GM12878 (cell line): ENCODE measurements around the gene MEN1. TPM values are rescaled to one million over a fixed set of nuclear protein-coding genes. Genes with fewer than 3 reads are reported as not detected.

Experiments used
- ATAC-seq: fragments of 200-7000 bp; cut with Tn5 transposase; 3 replicates; pipeline ENCODE4 v1.9.1; 2020; ENCODE audit warnings: mild to moderate bottlenecking, moderate library complexity
- BruUV-seq: library from RNA; stranded (reverse); fragments of 400-500 nt; replicated peaks from 2 replicates; lab custom pipeline; 2021; lab: Mats Ljungman, UMichigan
- CTCF ChIA-PET: fragments of 300-600 bp; sonication (Branson Sonifier 250); formaldehyde crosslinking; extraction: SDS; loops from one replicate; lab custom pipeline; 2021; ENCODE audit warnings: inconsistent platforms; lab: Yijun Ruan, JAX
- POLR2A ChIA-PET: fragments of 350-600 bp; formaldehyde crosslinking; extraction: SDS; loops from one replicate; lab custom pipeline; 2021; ENCODE audit warnings: inconsistent platforms; lab: Charles Lee
- RAD21 ChIA-PET: fragments of 300-600 bp; sonication (Branson Sonifier 250); formaldehyde crosslinking; loops from one replicate; lab custom pipeline; 2023; ENCODE audit warnings: antibody characterized with exemption; ENCODE audit not compliant: unreplicated experiment; lab: Charles Lee
- SMC1A ChIA-PET: fragments of 300-600 bp; sonication (Branson Sonifier 250); formaldehyde crosslinking; loops from one replicate; lab custom pipeline; 2023; ENCODE audit not compliant: unreplicated experiment, uncharacterized antibody; lab: Charles Lee
- DNase-seq: peaks from one replicate; pipeline ENCODE4 v3.0.0-alpha.2; 2011; ENCODE audit warnings: low read depth, low spot score
- FAIRE-seq: peaks from 3 replicates; lab custom pipeline; 2011; peaks lifted over from hg19 to GRCh38; lab: Jason Lieb, UNC
- H2AFZ ChIP-seq: 2 replicates; pipeline ENCODE4 v1.6.0; 2011; ENCODE audit warnings: low read depth, low read length, control low read depth; ENCODE audit not compliant: control insufficient read depth
- H3K27ac ChIP-seq: 2 replicates; pipeline ENCODE4 v1.5.1; 2011; ENCODE audit warnings: control low read depth; ENCODE audit not compliant: control insufficient read depth, insufficient read depth
- H3K27me3 ChIP-seq, 2 experiments: replicated peaks in 1 of 2; 2 replicates each; pipeline versions ENCODE4 v1.6.0 to v1.6.1; 2011; ENCODE audit warnings: low read length in 1 of 2; ENCODE audit not compliant: control insufficient read depth in 2 of 2, insufficient read depth in 2 of 2
- H3K36me3 ChIP-seq, 2 experiments: 2 replicates each; pipeline ENCODE4 v1.5.1; 2011; ENCODE audit warnings: low read length in 1 of 2; ENCODE audit not compliant: control insufficient read depth in 2 of 2, insufficient read depth in 2 of 2
- H3K4me1 ChIP-seq: 2 replicates; pipeline ENCODE4 v1.6.1; 2011; ENCODE audit warnings: mild to moderate bottlenecking, low read length, moderate library complexity, mixed read lengths; ENCODE audit not compliant: control insufficient read depth, insufficient read depth
- H3K4me2 ChIP-seq: 2 replicates; pipeline ENCODE4 v1.6.0; 2011; ENCODE audit warnings: control low read depth; ENCODE audit not compliant: control insufficient read depth, insufficient read depth
- H3K4me3 ChIP-seq: fragments of 200-600 bp; sonication (generic); 2 replicates; pipeline ENCODE4 v1.5.1; 2016
- H3K79me2 ChIP-seq: 2 replicates; pipeline ENCODE4 v1.6.0; 2011; ENCODE audit warnings: low read length; ENCODE audit not compliant: control insufficient read depth, insufficient read depth
- H3K9ac ChIP-seq: 2 replicates; pipeline ENCODE4 v1.8.0; 2011; ENCODE audit warnings: low read length, control low read depth, mixed read lengths; ENCODE audit not compliant: control insufficient read depth, insufficient read depth
- H3K9me3 ChIP-seq: replicated peaks from 3 replicates; pipeline ENCODE4 v1.5.1; 2011; ENCODE audit warnings: mild to moderate bottlenecking, low read length; ENCODE audit not compliant: control insufficient read depth, insufficient read depth
- H4K20me1 ChIP-seq: 2 replicates; pipeline ENCODE4 v1.6.0; 2011; ENCODE audit not compliant: control insufficient read depth, insufficient read depth
- E4F1 ChIP-seq: fragments of 450-650 bp; IDR thresholded peaks from 2 replicates; pipeline ENCODE4 v1.6.1; 2018; ENCODE audit warnings: borderline replicate concordance, mild to moderate bottlenecking; ENCODE audit not compliant: partially characterized antibody
- EGR1 ChIP-seq, 2 experiments: IDR thresholded peaks; 1 replicate in 1 of 2; 2 replicates in 1 of 2; pipeline ENCODE4 v1.6.1; 2011 to 2012; ENCODE audit warnings: low read depth in 2 of 2, low read length in 2 of 2, borderline replicate concordance in 1 of 2, mild to moderate bottlenecking in 1 of 2, moderate library complexity in 1 of 2
- IRF3 ChIP-seq: fragments of 450-650 bp; IDR thresholded peaks from 2 replicates; pipeline ENCODE4 v1.6.1; 2014; ENCODE audit warnings: mild to moderate bottlenecking
- MEF2B ChIP-seq: fragments of 450-650 bp; IDR thresholded peaks from 2 replicates; pipeline ENCODE4 v1.6.1; 2018; ENCODE audit warnings: mild to moderate bottlenecking, moderate library complexity; ENCODE audit not compliant: partially characterized antibody, poor library complexity, severe bottlenecking
- PAX5 ChIP-seq: IDR thresholded peaks from 2 replicates; pipeline ENCODE4 v1.6.1; 2011; ENCODE audit warnings: low read depth, low read length, borderline replicate concordance
- PKNOX1 ChIP-seq: fragments of 450-650 bp; IDR thresholded peaks from 2 replicates; pipeline ENCODE4 v1.6.1; 2016; ENCODE audit warnings: mild to moderate bottlenecking
- RFX5 ChIP-seq: IDR thresholded peaks from 2 replicates; pipeline ENCODE4 v1.6.1; 2011; ENCODE audit warnings: low read depth, low read length, improper control_type of control experiment
- SMC3 ChIP-seq: IDR thresholded peaks from 2 replicates; pipeline ENCODE4 v1.6.1; 2011; ENCODE audit warnings: low read length, improper control_type of control experiment, borderline replicate concordance
- SPI1 ChIP-seq: IDR thresholded peaks from 2 replicates; pipeline ENCODE4 v1.6.1; 2011; ENCODE audit warnings: low read depth, mild to moderate bottlenecking, low read length, moderate library complexity, borderline replicate concordance; ENCODE audit not compliant: insufficient read depth
- TCF12 ChIP-seq: IDR thresholded peaks from 2 replicates; pipeline ENCODE4 v1.6.1; 2011; ENCODE audit warnings: low read depth, mild to moderate bottlenecking, low read length
- ZNF217 ChIP-seq: fragments of 450-650 bp; IDR thresholded peaks from 2 replicates; pipeline ENCODE4 v1.6.1; 2017; ENCODE audit warnings: antibody characterized with exemption, mild to moderate bottlenecking
- ZNF687 ChIP-seq: fragments of 450-650 bp; IDR thresholded peaks from 2 replicates; pipeline ENCODE4 v1.6.1; 2017; ENCODE audit warnings: mild to moderate bottlenecking, moderate library complexity
- WGBS: methylation state at CpG from one replicate; pipeline ENCODE4 v1.1.6; 2016; ENCODE audit warnings: low lambda C conversion rate; ENCODE audit not compliant: insufficient replicate concordance, insufficient coverage; ENCODE audit errors: missing lambda C conversion rate; 5-methylcytosine and 5-hydroxymethylcytosine counted together
- in situ Hi-C: fragments of 300-500 bp; cut with MboI; formaldehyde crosslinking; loops from 9 replicates; pipeline ENCODE4 v1.14.3; 2018; ENCODE audit warnings: mixed read lengths
- intact Hi-C: fragments of 100-400 bp; cut with micrococcal nuclease; formaldehyde crosslinking; loops from one replicate; pipeline ENCODE4 v1.14.2; 2022; ENCODE audit not compliant: unreplicated experiment
- polyA plus RNA-seq, 11 experiments: library from polyadenylated mRNA; depleted of rRNA in 4 of 11; unstranded in 6 of 11; stranded (reverse) in 5 of 11; fragments of >200 nt; fragmentation: Nextera tagmentation in 4 of 11; fragmentation: Illumina TruSeq in 1 of 11; extraction: Ambion mirVana in 4 of 11; extraction: Trizol in 1 of 11; gene quantifications; 1 replicate in 1 of 11; 2 replicates in 10 of 11; pipeline versions ENCODE4 v1.2.1 to v1.2.3, GENCODE V29; 2011 to 2016; ENCODE audit warnings: inconsistent platforms in 2 of 11, missing spikeins in 2 of 11, low read depth in 1 of 11
- total RNA-seq, 4 experiments: library from RNA; depleted of rRNA in 3 of 4; stranded (reverse); fragments of >200 nt in 3 of 4; fragmentation: Illumina TruSeq in 1 of 4; extraction: Trizol in 1 of 4; gene quantifications; 2 replicates each; pipeline versions ENCODE4 v1.2.1 to v1.2.3, GENCODE V29; 2013 to 2021

Gene MEN1
- total and polyA plus RNA-seq, 10 of the 15 experiments (the other 5 are each of a cell fraction or from before 2014, with no cell fraction given): 2.5 to 39.7 (median 20.7) TPM

- no TSS peak for BruUV-seq
- 0 out of 2 replicates have a peak, but pooled peaks have one; percentile 52 for TF ChIP-seq PAX5
- no peak for TF ChIP-seq E4F1
- TF ChIP-seq ZNF687: no peak
- no peak for TF ChIP-seq ZNF217
- TF ChIP-seq EGR1 (IDR thresholded peaks at IDR 0.05; ENCODE audit: borderline replicate concordance in 1 of 2, low read depth in 2 of 2, low read length in 2 of 2): peak in 1 of 2 experiments; percentile 89; a peak in 2 of 3 replicates
- peak; percentile 6; the same call in 1 of the 2 replicates for TF ChIP-seq TCF12
- TF ChIP-seq SMC3: no peak
- TF ChIP-seq PKNOX1: peak; percentile 96
- TF ChIP-seq IRF3: no peak
- peak; percentile 67 for TF ChIP-seq MEF2B
- TF ChIP-seq RFX5: peak; percentile 88
- TF ChIP-seq SPI1: peak; percentile 86
Measured at GRCh38 chr11:64778473-64779298, 31.7 kb downstream of the MEN1 start, which contains the start of gene SF1. Gene SF1, minus strand, starts transcription at chr11:64778542. Its CDS starts 150 bp downstream, at chr11:64778392.

More at GRCh38 chr11:64778473-64779298, 31.7 kb downstream of the MEN1 start, which contains the start of gene SF1:
- H3K4me3 ChIP-seq: peak within 1 kb of the TSS; percentile 80
- SMC1A ChIA-PET: interaction anchor here (0.7 to 1.9 kb wide), 4 partner anchors 22 to 270 kb away, joined by 3 to 7 read pairs (median 3); no protein-coding TSS in a partner anchor
- CTCF ChIA-PET: interaction anchor here (0.6 to 3.3 kb wide), 12 partner anchors 10 to 339 kb away, joined by 3 to 18 read pairs (median 3); partner anchors contain the start of genes RASGRP2 and ZNHIT2
- H3K9me3 ChIP-seq: no peaks in the 10 kb centered on the region; the same call in 2 of the 3 replicates
- under 1% methylated on average over 62 of the region's 80 CpGs for WGBS
- no peaks in the 10 kb centered on the region for H3K27me3 ChIP-seq
- FAIRE-seq: peak; percentile 99
- peaks cover 40% of the 10 kb centered on the region for H3K79me2 ChIP-seq
- POLR2A ChIA-PET: interaction anchor here (0.5 to 2.0 kb wide), 25 partner anchors 9 to 1605 kb away, joined by 3 to 33 read pairs (median 3); partner anchors contain the start of genes CDC42BPG, FAU, FKBP2 and MAP4K2
- H3K4me1 ChIP-seq: peaks cover 32% of the 10 kb centered on the region
- in situ Hi-C loops: no loop called here
- RAD21 ChIA-PET: interaction anchor here (0.6 to 1.6 kb wide), 17 partner anchors 9 to 536 kb away, joined by 3 to 12 read pairs (median 3); partner anchors contain the start of genes ARL2, CDC42EP2, FAU and MAP4K2
- peaks cover 7 to 35% of the 10 kb centered on the region in 2 experiments for H3K36me3 ChIP-seq
- H3K4me2 ChIP-seq: peak within 1 kb of the TSS; percentile 96
- intact Hi-C loops: loop anchor here (10.0 kb wide), 1 partner anchor 336 kb away; the partner anchor contains the start of genes TM7SF2 and ZNHIT2
- peak within 1 kb of the TSS; percentile 86 for H3K27ac ChIP-seq
- H4K20me1 ChIP-seq: peaks cover 16% of the 10 kb centered on the region
- H2AFZ ChIP-seq: peak within 1 kb of the TSS; percentile 63
- peak; percentile 100 for DNase-seq
- peak within 1 kb of the TSS; percentile 95 for H3K9ac ChIP-seq
- peak; percentile 93 for ATAC-seq
